HepG2 (cell line): Measurements from ENCODE around the gene BMPR1B. TPM values are rescaled to one million over a fixed set of nuclear protein-coding genes. Genes with fewer than 3 reads are reported as not detected.

Experiments
- ATAC-seq: fragments of 200-7000 bp; cut with Tn5 transposase; 3 replicates; pipeline ENCODE4 v1.9.1; 2020; ENCODE audit warnings: mild to moderate bottlenecking, moderate library complexity
- BruUV-seq: library from RNA; stranded (reverse); fragments of 400-500 nt; replicated peaks from 2 replicates; lab custom pipeline; 2021; lab: Mats Ljungman, UMichigan
- CTCF ChIA-PET: fragments of 300-600 bp; formaldehyde crosslinking; extraction: SDS; loops from one replicate; lab custom pipeline; 2021; ENCODE audit warnings: low total read pairs, inconsistent platforms, low intra/inter-chr PET ratio; lab: Yijun Ruan, JAX
- POLR2A ChIA-PET: fragments of 350-600 bp; sonication (Branson Sonifier 250); formaldehyde crosslinking; loops from one replicate; lab custom pipeline; 2020; ENCODE audit warnings: antibody characterized with exemption, inconsistent platforms; lab: Yijun Ruan, JAX
- DNase-seq: peaks from one replicate; pipeline ENCODE4 v3.0.0-alpha.2; 2015; ENCODE audit warnings: low spot score
- FAIRE-seq: peaks from 3 replicates; lab custom pipeline; 2011; peaks lifted over from hg19 to GRCh38; lab: Jason Lieb, UNC
- H2AFZ ChIP-seq: one replicate; pipeline ENCODE4 v1.6.1; 2011; ENCODE audit warnings: low read length, inconsistent platforms
- H3K27ac ChIP-seq: fragments of 300-600 bp; 3 replicates; pipeline ENCODE4 v1.8.0; 2011; ENCODE audit warnings: mixed run types, mild to moderate bottlenecking, mixed read lengths, low read length, inconsistent platforms; ENCODE audit not compliant: insufficient read depth; ENCODE audit errors: extremely low read length
- H3K27me3 ChIP-seq, 2 experiments: fragments of 200-600 bp in 1 of 2; 2 replicates in 1 of 2; 3 replicates in 1 of 2; pipeline versions ENCODE4 v1.6.0 to v1.8.0; 2011; ENCODE audit warnings: low read length in 2 of 2, mild to moderate bottlenecking in 2 of 2, moderate library complexity in 2 of 2, inconsistent platforms in 1 of 2; ENCODE audit not compliant: insufficient read depth in 2 of 2, control insufficient read depth in 1 of 2
- H3K36me3 ChIP-seq, 2 experiments: fragments of 200-600 bp in 1 of 2; replicated peaks in 1 of 2; 2 replicates in 1 of 2; 3 replicates in 1 of 2; pipeline versions ENCODE4 v1.5.1 to v1.8.0; 2011; ENCODE audit warnings: low read length in 2 of 2, inconsistent platforms in 1 of 2; ENCODE audit not compliant: insufficient read depth in 2 of 2, control insufficient read depth in 1 of 2
- H3K4me1 ChIP-seq: 2 replicates; pipeline ENCODE4 v1.5.1; 2012; ENCODE audit warnings: low read length, inconsistent platforms; ENCODE audit not compliant: insufficient read depth
- H3K4me2 ChIP-seq: 2 replicates; pipeline ENCODE4 v1.6.0; 2011; ENCODE audit warnings: low read depth, low read length, inconsistent platforms
- H3K4me3 ChIP-seq, 3 experiments: fragments of 200-600 bp in 1 of 3; sonication (generic), shearing (Covaris generic) in 1 of 3; replicated peaks in 1 of 3; 2 replicates each; pipeline ENCODE4 v1.5.1; 2011 to 2016; ENCODE audit warnings: low read length in 3 of 3, inconsistent platforms in 2 of 3, low read depth in 2 of 3, mild to moderate bottlenecking in 2 of 3, control low read depth in 1 of 3, mixed read lengths in 1 of 3; ENCODE audit not compliant: insufficient read depth in 1 of 3
- H3K79me2 ChIP-seq: one replicate; pipeline ENCODE4 v1.6.1; 2011; ENCODE audit warnings: low read length, inconsistent platforms; ENCODE audit not compliant: insufficient read depth
- H3K9ac ChIP-seq: 2 replicates; pipeline ENCODE4 v1.6.0; 2011; ENCODE audit warnings: mild to moderate bottlenecking, low read depth, low read length, inconsistent platforms; ENCODE audit not compliant: insufficient read depth
- H3K9me3 ChIP-seq: 2 replicates; pipeline ENCODE4 v1.5.1; 2012; ENCODE audit warnings: mild to moderate bottlenecking, low read length
- H4K20me1 ChIP-seq: 2 replicates; pipeline ENCODE4 v1.6.0; 2011; ENCODE audit warnings: inconsistent platforms, mild to moderate bottlenecking, low read length, moderate library complexity; ENCODE audit not compliant: insufficient read depth
- ASH2L ChIP-seq: fragments of 300-600, 200-600 bp; sonication (generic); IDR thresholded peaks from 2 replicates; pipeline ENCODE4 v1.7.0; 2017; ENCODE audit warnings: low read depth, mild to moderate bottlenecking, moderate library complexity, mixed read lengths, low read length; ENCODE audit not compliant: insufficient read length
- BRF2 ChIP-seq: sonication (generic); formaldehyde crosslinking; IDR thresholded peaks from 2 replicates; pipeline ENCODE4 v1.8.1; 2022; ENCODE audit warnings: mild to moderate bottlenecking, missing genetic modification reagents
- GLI4 ChIP-seq: sonication (generic); formaldehyde crosslinking; IDR thresholded peaks from 2 replicates; pipeline ENCODE4 v1.5.1; 2020; ENCODE audit warnings: missing genetic modification reagents, mild to moderate bottlenecking, moderate library complexity, borderline replicate concordance
- IKZF1 ChIP-seq: fragments of 450-650 bp; IDR thresholded peaks from 2 replicates; pipeline ENCODE4 v1.7.1; 2016
- IKZF4 ChIP-seq: sonication (generic); formaldehyde crosslinking; IDR thresholded peaks from 2 replicates; pipeline ENCODE4 v1.5.1; 2020; ENCODE audit warnings: borderline replicate concordance, mild to moderate bottlenecking, low read depth, missing genetic modification reagents; ENCODE audit errors: not compliant biosample characterization
- ZNF180 ChIP-seq: sonication (generic); formaldehyde crosslinking; IDR thresholded peaks from 2 replicates; pipeline ENCODE4 v1.4.0; 2020; ENCODE audit warnings: low read depth, missing genetic modification reagents, borderline replicate concordance
- ZNF572 ChIP-seq: sonication (generic); formaldehyde crosslinking; IDR thresholded peaks from 2 replicates; pipeline ENCODE4 v1.5.1; 2020; ENCODE audit warnings: mild to moderate bottlenecking, missing genetic modification reagents
- ZNF720 ChIP-seq: sonication (generic); formaldehyde crosslinking; IDR thresholded peaks from 2 replicates; pipeline ENCODE4 v1.4.0; 2020; ENCODE audit warnings: missing genetic modification reagents
- WGBS: methylation state at CpG from one replicate; pipeline ENCODE4 v1.1.6; 2017; ENCODE audit warnings: low lambda C conversion rate; 5-methylcytosine and 5-hydroxymethylcytosine counted together
- in situ Hi-C: cut with HindIII; loops from 2 replicates; pipeline ENCODE4 v1.10.0; 2017; ENCODE audit warnings: low pct_unique_long_range_greater_than_20kb; ENCODE audit not compliant: extremely low pct_ligation_motif_present
- intact Hi-C: fragments of 100-400 bp; cut with micrococcal nuclease; formaldehyde crosslinking; loops from one replicate; pipeline ENCODE4 v1.10.0; 2022; ENCODE audit not compliant: unreplicated experiment
- polyA plus RNA-seq, 8 experiments: library from polyadenylated mRNA; depleted of rRNA in 3 of 8; stranded (reverse) in 7 of 8; unstranded in 1 of 8; fragments of >200 nt; fragmentation: Illumina TruSeq in 4 of 8; extraction: Trizol in 4 of 8; gene quantifications; 2 replicates each; pipeline versions ENCODE4 v1.2.1 to v1.2.3, GENCODE V29; 2011 to 2016; ENCODE audit warnings: low read depth in 4 of 8, missing spikeins in 1 of 8, mixed read lengths in 1 of 8; ENCODE audit not compliant: insufficient read depth in 1 of 8
- total RNA-seq, 5 experiments: library from RNA; depleted of rRNA; stranded (reverse); fragments of >200 nt; fragmentation: Illumina TruSeq; extraction: Trizol; gene quantifications; 2 replicates each; pipeline ENCODE4 v1.2.3, GENCODE V29; 2016; ENCODE audit warnings: low read depth in 1 of 5
- TF ChIP-seq, protein P1 (sequence below): sonication (generic); formaldehyde crosslinking; IDR thresholded peaks from 2 replicates; pipeline ENCODE4 v1.4.0; 2020; ENCODE audit warnings: mild to moderate bottlenecking, low read depth, missing genetic modification reagents
- TF ChIP-seq, protein P2 (sequence below): sonication (generic); formaldehyde crosslinking; IDR thresholded peaks from 2 replicates; pipeline ENCODE4 v1.8.0; 2022; ENCODE audit warnings: missing genetic modification reagents, mild to moderate bottlenecking, moderate library complexity, borderline replicate concordance
- TF ChIP-seq, protein P3 (sequence below): sonication (generic); formaldehyde crosslinking; IDR thresholded peaks from 2 replicates; pipeline ENCODE4 v1.8.0; 2022; ENCODE audit warnings: missing genetic modification reagents, mild to moderate bottlenecking, borderline replicate concordance
- TF ChIP-seq, protein P4 (sequence below): sonication (generic); formaldehyde crosslinking; IDR thresholded peaks from 2 replicates; pipeline ENCODE4 v1.5.1; 2020; ENCODE audit warnings: mild to moderate bottlenecking, moderate library complexity, missing genetic modification reagents

The BMPR1B gene
- total and polyA plus RNA-seq, 2 of the 13 experiments (the other 11 are each of a cell fraction or from before 2014, with no cell fraction given), result 0.07 TPM; not detected in 1

DNA sequence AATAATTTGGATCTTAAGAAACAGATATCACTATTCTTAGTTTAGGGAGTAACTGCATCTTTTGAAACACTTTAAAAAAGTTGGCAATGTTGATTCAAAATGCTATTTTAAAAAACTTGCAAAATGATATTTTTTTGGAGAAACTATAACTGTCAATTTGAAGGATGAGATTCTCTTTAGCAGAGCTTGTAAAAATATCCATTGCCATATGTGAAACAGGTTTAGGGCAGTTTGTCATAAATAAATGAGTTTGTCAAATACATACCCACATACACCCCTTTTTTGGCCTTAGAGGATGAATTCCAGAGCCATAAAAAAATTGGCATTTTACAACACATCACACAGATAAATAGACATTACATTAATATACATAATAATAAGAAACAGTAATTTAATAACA lies 174.6 kb downstream of the BMPR1B start:
- no peak for FAIRE-seq
- BruUV-seq, result no TSS peak

DNA sequence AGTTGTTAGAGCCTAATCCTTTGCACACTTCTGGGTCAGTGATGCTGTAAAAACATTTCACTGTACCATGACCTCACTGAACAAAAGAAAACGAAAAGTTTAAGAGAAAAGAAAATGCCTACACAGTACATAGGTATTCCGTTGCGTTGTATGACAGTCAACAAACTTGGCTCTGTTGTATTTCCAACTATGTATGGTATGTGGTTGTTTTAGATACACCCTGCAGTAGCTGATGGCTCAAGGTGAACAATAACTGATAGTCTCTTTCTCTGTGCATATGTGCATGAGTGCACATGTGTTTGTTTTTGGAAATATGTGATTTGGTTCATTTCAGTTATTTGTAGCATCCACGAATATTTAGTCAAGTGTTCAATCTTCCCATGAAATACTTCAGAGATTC lies 176.0 kb downstream of the BMPR1B start:
- ATAC-seq (no peak), DNase-seq (no peak), FAIRE-seq (no peak)
- 2% methylated on average over 4 of the region's 4 CpGs for WGBS
- H3K27ac ChIP-seq, result no peak overlapping the region
- H3K36me3 ChIP-seq, result no peaks in the 10 kb centered on the region
- CTCF ChIA-PET, result no interaction called here
- no peaks in the 10 kb centered on the region for H3K9me3 ChIP-seq
- H3K4me3 ChIP-seq, result no peak overlapping the region
- no peaks in the 10 kb centered on the region for H3K79me2 ChIP-seq
- in situ Hi-C loops, result no loop called here
- H3K4me1 ChIP-seq, result no peaks in the 10 kb centered on the region
- no peaks in the 10 kb centered on the region for H4K20me1 ChIP-seq
- BruUV-seq, result no TSS peak
- intact Hi-C loops, result no loop called here
- no peak overlapping the region for H3K4me2 ChIP-seq
- no peak overlapping the region for H2AFZ ChIP-seq
- no peaks in the 10 kb centered on the region; a peak in 1 of 5 replicates for H3K27me3 ChIP-seq
- POLR2A ChIA-PET, result no interaction called here
- no peak overlapping the region for H3K9ac ChIP-seq
- no peak for TF ChIP-seq IKZF1
- TF ChIP-seq, protein P1, sequence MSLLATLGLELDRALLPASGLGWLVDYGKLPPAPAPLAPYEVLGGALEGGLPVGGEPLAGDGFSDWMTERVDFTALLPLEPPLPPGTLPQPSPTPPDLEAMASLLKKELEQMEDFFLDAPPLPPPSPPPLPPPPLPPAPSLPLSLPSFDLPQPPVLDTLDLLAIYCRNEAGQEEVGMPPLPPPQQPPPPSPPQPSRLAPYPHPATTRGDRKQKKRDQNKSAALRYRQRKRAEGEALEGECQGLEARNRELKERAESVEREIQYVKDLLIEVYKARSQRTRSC, result no peak
- TF ChIP-seq ZNF572 (CRISPR knock-in tag), result no peak
- TF ChIP-seq, protein P2, sequence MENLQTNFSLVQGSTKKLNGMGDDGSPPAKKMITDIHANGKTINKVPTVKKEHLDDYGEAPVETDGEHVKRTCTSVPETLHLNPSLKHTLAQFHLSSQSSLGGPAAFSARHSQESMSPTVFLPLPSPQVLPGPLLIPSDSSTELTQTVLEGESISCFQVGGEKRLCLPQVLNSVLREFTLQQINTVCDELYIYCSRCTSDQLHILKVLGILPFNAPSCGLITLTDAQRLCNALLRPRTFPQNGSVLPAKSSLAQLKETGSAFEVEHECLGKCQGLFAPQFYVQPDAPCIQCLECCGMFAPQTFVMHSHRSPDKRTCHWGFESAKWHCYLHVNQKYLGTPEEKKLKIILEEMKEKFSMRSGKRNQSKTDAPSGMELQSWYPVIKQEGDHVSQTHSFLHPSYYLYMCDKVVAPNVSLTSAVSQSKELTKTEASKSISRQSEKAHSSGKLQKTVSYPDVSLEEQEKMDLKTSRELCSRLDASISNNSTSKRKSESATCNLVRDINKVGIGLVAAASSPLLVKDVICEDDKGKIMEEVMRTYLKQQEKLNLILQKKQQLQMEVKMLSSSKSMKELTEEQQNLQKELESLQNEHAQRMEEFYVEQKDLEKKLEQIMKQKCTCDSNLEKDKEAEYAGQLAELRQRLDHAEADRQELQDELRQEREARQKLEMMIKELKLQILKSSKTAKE (CRISPR knock-in tag), result no peak
- TF ChIP-seq ZNF720 (CRISPR knock-in tag), result no peak
- no peak for TF ChIP-seq ASH2L
- TF ChIP-seq, protein P3, sequence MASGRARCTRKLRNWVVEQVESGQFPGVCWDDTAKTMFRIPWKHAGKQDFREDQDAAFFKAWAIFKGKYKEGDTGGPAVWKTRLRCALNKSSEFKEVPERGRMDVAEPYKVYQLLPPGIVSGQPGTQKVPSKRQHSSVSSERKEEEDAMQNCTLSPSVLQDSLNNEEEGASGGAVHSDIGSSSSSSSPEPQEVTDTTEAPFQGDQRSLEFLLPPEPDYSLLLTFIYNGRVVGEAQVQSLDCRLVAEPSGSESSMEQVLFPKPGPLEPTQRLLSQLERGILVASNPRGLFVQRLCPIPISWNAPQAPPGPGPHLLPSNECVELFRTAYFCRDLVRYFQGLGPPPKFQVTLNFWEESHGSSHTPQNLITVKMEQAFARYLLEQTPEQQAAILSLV (CRISPR knock-in tag), result no peak
- no peak for TF ChIP-seq BRF2 (CRISPR knock-in tag)
- no peak for TF ChIP-seq GLI4 (CRISPR knock-in tag)

More for the DNA sequence above, 174.6 kb downstream of the BMPR1B start:
- in situ Hi-C loops (no loop called here), intact Hi-C loops (no loop called here)
- Histone ChIP-seq H2AFZ (no peak overlapping the region), H3K9ac (no peak overlapping the region), H3K79me2 (no peaks in the 10 kb centered on the region), H4K20me1 (no peaks in the 10 kb centered on the region), H3K4me1 (no peaks in the 10 kb centered on the region), H3K9me3 (no peaks in the 10 kb centered on the region), H3K27me3 (no peaks in the 10 kb centered on the region; a peak in 1 of 5 replicates), H3K4me3 (no peak overlapping the region), H3K4me2 (no peak overlapping the region), H3K36me3 (no peaks in the 10 kb centered on the region), H3K27ac (no peak overlapping the region)
- TF ChIP-seq IKZF4 (CRISPR knock-in tag) (no peak), ZNF180 (CRISPR knock-in tag) (no peak)
- TF ChIP-seq, protein P4, sequence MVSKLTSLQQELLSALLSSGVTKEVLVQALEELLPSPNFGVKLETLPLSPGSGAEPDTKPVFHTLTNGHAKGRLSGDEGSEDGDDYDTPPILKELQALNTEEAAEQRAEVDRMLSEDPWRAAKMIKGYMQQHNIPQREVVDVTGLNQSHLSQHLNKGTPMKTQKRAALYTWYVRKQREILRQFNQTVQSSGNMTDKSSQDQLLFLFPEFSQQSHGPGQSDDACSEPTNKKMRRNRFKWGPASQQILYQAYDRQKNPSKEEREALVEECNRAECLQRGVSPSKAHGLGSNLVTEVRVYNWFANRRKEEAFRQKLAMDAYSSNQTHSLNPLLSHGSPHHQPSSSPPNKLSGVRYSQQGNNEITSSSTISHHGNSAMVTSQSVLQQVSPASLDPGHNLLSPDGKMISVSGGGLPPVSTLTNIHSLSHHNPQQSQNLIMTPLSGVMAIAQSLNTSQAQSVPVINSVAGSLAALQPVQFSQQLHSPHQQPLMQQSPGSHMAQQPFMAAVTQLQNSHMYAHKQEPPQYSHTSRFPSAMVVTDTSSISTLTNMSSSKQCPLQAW, result no peak
- no peak for DNase-seq
- CTCF ChIA-PET, result no interaction called here
- no peak for ATAC-seq
- POLR2A ChIA-PET, result no interaction called here
